Mucosa of gallbladder (tissue), 1 donor: Measurements from ENCODE around the gene SBF2. TPM values are rescaled to one million over a fixed set of nuclear protein-coding genes. Genes with fewer than 3 reads are reported as not detected.
"Not testable (repeated sequence)": the region's sequence is repeated elsewhere in the genome, so short reads cannot be mapped to it uniquely, and the experiment has no call there.

Experiments
- DNase-seq: peaks from one replicate; pipeline ENCODE4 v3.0.0-alpha.2; 2020; ENCODE audit warnings: low spot score
- total RNA-seq: library from RNA; stranded (reverse); gene quantifications from one replicate; pipeline ENCODE4 v1.2.1, GENCODE V29; 2021
- donor health status: DM: no; HTN: no; CAD: no.

Gene SBF2
- total RNA-seq, 1 donor from 2014 or later: 53.1 TPM

- no peak for DNase-seq
These were observed 226.3 kb downstream of the SBF2 start for GRCh38 chr11:10067629-10068300.

GRCh38 chr11:10066441-10066840 lies 227.6 kb downstream of the SBF2 start:
- DNase-seq: no peak

DNA sequence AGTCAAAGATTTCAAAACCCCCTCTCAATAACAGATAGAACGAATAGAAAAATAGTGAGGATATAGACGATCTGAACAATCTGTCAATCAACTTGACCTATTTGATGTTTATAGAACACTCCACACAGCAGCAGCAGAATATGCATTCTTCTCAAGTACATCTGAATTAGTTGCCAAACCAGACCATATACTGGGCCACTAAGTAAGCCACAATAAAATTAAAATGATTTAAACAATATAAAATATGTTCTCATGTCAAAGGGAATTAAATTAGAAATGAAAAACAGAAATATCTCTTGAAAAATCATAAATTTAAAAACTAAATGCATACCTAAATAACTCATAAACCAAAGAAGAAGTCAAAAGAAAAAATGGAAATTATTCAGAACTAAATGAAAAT lies 229.2 kb downstream of the SBF2 start:
- DNase-seq: no peak

- DNase-seq: no peak
These were observed 235.7 kb downstream of the SBF2 start for GRCh38 chr11:10058356-10058755.

GRCh38 chr11:10051868-10052586 lies 242.0 kb downstream of the SBF2 start:
- DNase-seq: no peak

DNA sequence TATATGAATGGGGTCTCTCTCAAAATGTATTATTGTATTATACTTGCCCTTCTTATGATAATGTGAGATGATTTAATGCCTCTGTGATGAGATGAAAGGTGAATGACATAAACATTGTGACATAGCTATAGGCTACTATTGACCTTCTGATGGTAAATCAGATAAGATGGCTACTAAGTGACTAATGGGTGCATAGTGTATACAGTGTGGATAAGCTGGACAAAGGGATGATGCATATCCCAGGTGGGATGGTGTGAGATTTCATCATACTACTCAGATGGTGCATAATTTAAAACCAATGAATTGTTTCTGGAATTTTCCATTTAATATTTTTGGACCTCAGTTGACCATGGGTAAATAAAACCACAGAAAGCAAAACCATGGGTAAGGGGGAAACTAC lies 243.5 kb downstream of the SBF2 start:
- no peak for DNase-seq

DNA sequence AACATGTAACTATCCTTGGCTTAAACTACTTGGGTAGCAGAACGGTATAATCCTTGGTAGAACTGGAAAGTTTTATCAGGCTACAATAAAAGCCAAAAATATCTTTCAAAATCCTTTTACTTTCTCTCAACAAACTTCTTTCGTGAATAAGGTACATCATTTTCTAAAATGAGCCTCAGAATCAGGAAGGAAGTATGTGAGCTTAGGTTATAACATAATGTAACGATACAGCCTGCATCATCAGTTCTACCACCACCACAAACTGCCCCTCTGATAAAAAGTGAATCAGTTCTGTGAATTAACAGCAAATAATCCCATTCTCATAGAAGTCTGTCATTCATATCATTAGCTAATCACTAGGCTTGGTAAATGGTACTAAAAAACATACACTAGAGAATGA lies 244.3 kb downstream of the SBF2 start:
- DNase-seq: no peak

- DNase-seq: no peak
These were observed 245.7 kb downstream of the SBF2 start for GRCh38 chr11:10048350-10048749.

GRCh38 chr11:10044618-10045017 lies 249.4 kb downstream of the SBF2 start:
- no peak for DNase-seq

DNA sequence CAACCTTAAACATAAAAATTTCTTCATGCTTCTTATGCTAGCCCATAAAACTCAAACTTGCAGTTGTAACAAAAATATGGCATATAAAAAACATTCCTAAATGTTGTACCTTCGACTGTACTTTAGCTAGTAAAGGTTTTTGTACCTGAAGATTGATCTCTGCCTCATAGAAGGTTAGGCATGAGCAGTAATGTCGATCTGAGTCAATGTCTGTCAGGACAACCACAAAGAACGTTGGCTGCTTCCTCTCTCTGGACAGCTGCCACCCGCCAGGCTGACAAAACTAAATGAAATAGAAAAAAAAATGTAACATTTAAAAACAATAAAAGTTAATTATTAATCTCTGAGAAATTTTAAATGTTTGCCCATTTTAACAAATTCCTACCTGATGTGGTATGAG lies 251.3 kb downstream of the SBF2 start:
- DNase-seq: peak; percentile 28

- DNase-seq: no peak
These were observed 252.1 kb downstream of the SBF2 start for GRCh38 chr11:10041748-10042446.

- DNase-seq: no peak
These were observed 252.7 kb downstream of the SBF2 start for GRCh38 chr11:10041332-10041731.

DNA sequence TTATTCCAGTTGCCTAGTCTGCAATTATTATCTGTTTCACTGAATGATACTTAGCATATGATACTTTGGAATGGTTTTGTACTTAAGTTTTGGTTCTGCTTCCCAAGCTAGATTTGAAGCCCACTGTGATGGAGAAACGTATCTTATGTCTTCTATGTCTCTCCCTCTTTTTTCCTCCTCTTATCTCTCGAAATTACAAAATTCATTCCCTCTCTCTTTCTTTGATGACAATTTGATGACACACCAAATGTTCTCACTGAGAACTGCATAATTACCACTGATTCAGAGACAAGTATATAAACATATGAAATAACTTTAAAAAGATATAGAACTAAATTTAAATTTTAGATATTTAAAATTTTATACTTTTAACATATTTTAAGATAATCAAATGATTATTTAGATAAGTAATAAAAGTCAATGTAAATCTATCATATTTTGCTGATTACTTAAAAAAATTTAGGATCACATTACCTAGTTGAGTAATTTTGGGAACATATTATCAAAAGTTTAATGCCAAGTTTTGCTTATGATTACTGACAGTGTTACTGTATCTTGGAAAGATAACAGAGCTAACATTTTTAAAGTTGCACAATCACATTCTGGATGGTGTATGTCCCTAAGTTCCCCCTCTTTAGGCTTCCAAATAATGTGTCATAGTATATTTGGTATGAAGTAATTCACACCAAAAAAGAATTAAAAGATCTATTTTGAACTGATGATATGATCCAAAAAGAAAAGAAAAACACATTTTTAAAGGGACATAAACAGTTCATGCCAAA lies 255.3 kb downstream of the SBF2 start:
- no peak for DNase-seq

DNA sequence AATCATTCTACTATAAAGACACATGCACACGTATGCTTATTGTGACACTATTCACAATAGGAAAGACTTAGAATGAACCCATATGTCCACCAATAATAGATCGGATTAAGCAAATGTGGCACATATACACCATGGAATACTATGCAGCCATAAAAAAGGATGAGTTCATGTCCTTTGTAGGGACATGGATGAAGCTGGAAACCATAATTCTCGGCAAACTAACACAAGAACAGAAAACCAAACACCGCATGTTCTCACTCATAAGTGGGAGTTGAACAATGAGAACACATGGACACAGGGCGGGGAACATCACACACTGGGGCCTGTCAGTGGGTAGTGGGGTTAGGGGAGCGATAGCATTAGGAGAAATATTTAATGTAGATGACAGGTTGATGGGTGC lies 258.1 kb downstream of the SBF2 start:
- not testable (repeated sequence) for DNase-seq

- no peak for DNase-seq
These were observed 261.1 kb downstream of the SBF2 start for GRCh38 chr11:10032935-10033334.

GRCh38 chr11:10030122-10030490 lies 263.9 kb downstream of the SBF2 start:
- DNase-seq: no peak

GRCh38 chr11:10029386-10030121 lies 264.5 kb downstream of the SBF2 start:
- DNase-seq: no peak

DNA sequence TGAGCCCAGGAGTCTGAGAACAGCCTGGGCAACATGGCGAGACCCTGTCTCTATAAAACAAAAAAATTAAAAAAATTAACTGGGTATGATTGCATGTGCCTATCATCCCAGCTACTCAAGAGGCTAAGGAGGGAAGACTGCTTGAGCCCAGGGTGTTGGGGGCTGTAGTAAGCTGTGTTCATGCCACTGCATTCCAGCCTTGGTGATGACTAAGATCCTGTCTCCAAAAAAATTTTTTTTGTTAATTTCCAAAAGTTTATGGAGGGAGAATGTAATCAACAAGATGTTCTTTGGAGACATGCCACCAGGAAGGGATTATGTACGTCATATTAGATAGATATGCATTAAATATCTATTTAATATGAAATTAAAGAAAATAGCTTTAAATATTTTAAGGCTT lies 267.5 kb downstream of the SBF2 start:
- DNase-seq: no peak

GRCh38 chr11:10023212-10023611 lies 270.8 kb downstream of the SBF2 start:
- no peak for DNase-seq

- no peak for DNase-seq
These were observed 271.3 kb downstream of the SBF2 start for GRCh38 chr11:10022764-10023163.

GRCh38 chr11:10021563-10021962 lies 272.5 kb downstream of the SBF2 start:
- no peak for DNase-seq
